HG02970 (cell line): Measurements from ENCODE around the gene LAMB3.
"Not testable (repeated sequence)": the region's sequence is repeated elsewhere in the genome, so short reads cannot be mapped to it uniquely, and the experiment has no call there.

Source experiments
- ATAC-seq: cut with Tn5 transposase; IDR thresholded peaks from one replicate; pipeline ENCODE4 v1.9.1; 2021; ENCODE audit warnings: mild to moderate bottlenecking, moderate library complexity, moderate number of reproducible peaks; ENCODE audit not compliant: unreplicated experiment, low FRiP score

Gene LAMB3

GRCh38 chr1:209652121-209652735 is at the start of gene LAMB3:
TSS of gene LAMB3 (minus strand) at chr1:209652425. CDS start at chr1:209650944, 1,481 bp downstream.
- no peak for ATAC-seq

DNA sequence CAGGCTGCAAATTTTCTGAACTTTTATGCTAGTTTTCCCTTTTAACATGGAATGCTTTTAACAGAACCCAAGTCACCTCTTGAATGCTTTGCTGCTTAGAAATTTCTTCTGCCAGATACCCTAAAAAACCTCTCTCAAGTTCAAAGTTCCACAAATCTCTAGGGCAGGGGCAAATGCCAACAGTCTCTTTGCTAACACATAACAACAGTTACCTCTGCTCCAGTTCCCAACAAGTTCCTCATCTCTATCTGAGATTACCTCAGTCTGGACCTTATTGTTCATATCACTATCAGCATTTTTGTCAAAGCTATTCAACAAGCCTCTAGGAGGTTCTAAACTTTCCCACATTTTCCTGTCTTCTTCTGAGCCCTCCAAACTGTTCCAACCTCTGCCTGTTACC is 48.5 kb upstream of the LAMB3 start:
- ATAC-seq, result not testable (repeated sequence)

DNA sequence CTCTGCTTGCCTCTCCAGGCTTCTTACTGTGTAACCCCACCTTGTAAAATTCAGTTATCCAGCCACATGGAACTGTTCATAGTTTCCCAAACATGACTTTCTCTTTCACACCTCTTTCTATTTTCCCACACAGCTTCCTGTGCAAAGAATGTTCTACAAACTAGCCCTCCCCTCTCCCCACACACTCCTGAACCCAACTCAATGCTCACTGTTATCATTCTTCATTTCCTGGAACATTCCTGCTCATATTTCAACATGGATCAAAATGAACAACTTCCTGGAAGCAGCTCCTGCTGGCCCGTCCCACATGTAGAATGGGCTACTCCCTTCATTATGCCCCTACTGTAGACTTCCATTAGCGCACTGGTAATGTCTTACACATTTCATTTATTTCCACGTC is 44.9 kb upstream of the LAMB3 start:
- no peak for ATAC-seq

GRCh38 chr1:209696673-209697072 is 44.4 kb upstream of the LAMB3 start:
- no peak for ATAC-seq

DNA sequence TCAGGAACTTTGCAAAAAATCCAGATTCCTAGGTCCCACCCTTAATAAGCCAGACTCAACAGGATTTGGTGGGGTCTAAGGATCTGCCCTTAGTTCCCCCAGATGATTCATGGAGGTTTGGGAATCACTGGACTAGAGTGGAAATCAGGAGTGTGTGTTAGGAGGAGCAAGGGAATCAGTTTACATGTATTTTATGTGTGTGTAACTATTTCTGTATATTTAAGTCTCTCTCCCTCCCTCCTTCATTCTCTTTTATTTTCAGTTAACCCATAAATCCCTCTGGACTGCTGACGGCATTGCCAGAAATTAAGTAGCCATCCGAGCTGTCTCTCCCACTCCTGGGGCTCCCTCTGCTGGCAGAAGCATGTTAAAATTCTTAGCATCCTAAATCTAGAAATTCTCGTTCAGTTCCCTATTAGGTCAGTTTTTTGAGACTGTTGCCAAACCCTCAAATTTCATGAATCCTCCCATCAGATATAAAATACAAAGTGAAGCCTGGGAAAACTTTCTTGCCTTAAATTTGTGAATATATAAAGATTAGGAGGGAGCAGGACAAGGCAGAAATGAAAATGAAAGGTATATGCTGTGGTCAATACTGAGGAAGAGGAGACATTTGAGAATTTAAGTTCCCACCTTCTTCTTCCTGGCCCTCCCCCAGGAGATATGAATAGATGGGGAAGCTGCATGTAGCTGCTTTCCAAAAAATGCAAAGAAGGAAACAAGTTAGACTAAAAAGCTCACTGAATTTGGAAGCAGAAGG is 40.7 kb upstream of the LAMB3 start:
- no peak for ATAC-seq

GRCh38 chr1:209692296-209692695 is 40.1 kb upstream of the LAMB3 start:
- no peak for ATAC-seq

GRCh38 chr1:209691237-209691636 is 39.0 kb upstream of the LAMB3 start:
- no peak for ATAC-seq

- no peak for ATAC-seq
These were observed 37.3 kb upstream of the LAMB3 start for GRCh38 chr1:209689477-209689876.

GRCh38 chr1:209688746-209689234 is 36.6 kb upstream of the LAMB3 start:
- ATAC-seq, result no peak

- ATAC-seq, result no peak
These were observed 34.1 kb upstream of the LAMB3 start for GRCh38 chr1:209686322-209686721.

DNA sequence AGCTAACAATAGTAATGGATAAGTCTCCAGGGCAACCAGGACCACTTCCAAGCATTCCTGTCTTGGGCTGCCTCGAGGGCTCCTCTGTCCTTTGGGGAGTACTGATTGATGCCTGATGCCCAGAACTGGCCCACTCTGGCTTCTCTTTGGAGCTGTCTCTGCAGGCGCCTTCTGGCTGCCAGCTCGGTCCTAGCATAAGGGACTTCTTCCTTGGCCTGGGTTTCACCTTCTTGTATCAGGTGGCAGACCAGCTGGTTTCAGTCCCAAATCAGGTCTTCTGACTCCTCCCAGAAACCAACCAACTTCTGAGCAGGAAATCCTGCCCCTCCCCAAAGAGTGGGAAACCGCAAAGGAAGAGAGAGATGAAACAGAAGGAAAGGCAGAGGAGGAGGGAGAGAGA is 33.6 kb upstream of the LAMB3 start:
- ATAC-seq, result no peak

DNA sequence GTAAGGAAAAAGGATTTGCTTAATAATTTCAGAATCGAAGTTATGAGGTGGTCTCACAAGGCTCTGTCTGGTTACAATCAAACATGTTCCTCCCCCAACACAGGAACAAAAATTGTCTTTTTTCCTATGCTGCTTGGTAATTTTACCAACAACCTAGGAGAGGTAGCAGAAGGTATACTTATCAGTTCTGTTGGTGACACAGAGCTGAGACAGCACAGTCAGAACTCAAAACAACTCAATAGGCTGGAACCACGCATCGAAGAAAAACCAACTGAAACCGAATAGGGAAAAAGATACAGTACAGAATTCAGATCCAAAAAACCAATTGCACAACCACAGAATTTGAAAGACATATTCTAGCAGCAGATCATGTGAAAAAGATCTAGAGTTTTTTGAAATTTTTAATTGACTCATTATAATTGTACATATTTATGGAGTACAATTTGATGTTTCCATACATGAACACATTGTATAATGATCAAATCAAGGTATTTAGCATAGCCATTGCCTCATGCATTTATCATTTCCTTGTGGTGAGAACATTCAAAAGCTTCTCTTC is 26.8 kb upstream of the LAMB3 start:
- ATAC-seq, result no peak

DNA sequence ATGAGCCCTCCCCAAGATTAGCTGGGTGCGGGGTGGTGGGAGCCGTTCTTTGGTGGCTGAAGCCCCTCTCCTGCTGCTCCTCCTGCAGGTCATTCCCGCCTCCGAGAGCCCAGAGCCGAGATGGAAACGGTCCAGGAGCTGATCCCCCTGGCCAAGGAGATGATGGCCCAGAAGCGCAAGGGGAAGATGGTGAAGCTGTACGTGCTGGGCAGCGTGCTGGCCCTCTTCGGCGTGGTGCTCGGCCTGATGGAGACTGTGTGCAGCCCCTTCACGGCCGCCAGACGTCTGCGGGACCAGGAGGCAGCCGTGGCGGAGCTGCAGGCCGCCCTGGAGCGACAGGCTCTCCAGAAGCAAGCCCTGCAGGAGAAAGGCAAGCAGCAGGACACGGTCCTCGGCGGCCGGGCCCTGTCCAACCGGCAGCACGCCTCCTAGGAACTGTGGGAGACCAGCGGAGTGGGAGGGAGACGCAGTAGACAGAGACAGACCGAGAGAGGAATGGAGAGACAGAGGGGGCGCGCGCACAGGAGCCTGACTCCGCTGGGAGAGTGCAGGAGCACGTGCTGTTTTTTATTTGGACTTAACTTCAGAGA is 23.4 kb upstream of the LAMB3 start:
- no peak for ATAC-seq

- no peak for ATAC-seq
These were observed 22.8 kb upstream of the LAMB3 start, which contains the start of gene G0S2 for GRCh38 chr1:209674957-209675564. TSS of gene G0S2 (plus strand) at chr1:209675412. CDS start at chr1:209675685, 273 bp downstream.

DNA sequence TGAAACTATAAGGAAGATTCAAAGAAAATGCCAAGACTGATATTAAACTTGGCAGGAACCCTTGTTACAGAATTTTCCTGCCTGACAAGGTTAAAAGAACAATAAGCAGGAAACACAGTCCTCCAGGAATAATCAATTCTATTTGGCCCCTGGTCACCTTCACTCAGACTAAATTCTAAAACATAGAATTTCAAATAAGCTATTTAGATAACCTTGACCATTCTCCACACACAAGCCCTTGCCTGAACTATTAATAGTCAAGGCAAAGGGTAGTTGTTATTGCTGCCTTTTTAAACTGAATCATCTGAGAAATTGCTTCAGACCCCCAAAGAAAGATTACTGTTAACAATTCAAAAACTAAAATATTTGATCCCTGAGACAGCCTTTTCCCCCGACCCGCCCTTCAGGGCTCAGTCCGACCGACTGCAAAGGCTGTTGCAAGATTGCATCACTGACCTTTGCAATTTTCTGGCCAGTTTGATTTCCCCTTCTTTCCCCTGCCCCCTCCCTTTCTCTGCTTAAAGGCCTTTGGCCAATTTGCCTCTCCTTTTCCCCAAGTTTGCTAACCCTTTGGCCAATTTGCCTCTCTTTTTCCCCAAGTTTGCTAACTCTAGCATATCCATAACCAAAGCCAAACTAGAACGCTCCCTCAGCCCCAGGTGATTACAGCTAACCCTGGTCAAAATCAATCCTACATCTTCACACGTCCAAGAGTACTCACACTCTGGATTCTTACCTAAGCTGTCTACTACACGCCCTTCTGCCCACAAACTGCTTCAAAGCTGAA is 21.6 kb upstream of the LAMB3 start:
- ATAC-seq, result no peak

DNA sequence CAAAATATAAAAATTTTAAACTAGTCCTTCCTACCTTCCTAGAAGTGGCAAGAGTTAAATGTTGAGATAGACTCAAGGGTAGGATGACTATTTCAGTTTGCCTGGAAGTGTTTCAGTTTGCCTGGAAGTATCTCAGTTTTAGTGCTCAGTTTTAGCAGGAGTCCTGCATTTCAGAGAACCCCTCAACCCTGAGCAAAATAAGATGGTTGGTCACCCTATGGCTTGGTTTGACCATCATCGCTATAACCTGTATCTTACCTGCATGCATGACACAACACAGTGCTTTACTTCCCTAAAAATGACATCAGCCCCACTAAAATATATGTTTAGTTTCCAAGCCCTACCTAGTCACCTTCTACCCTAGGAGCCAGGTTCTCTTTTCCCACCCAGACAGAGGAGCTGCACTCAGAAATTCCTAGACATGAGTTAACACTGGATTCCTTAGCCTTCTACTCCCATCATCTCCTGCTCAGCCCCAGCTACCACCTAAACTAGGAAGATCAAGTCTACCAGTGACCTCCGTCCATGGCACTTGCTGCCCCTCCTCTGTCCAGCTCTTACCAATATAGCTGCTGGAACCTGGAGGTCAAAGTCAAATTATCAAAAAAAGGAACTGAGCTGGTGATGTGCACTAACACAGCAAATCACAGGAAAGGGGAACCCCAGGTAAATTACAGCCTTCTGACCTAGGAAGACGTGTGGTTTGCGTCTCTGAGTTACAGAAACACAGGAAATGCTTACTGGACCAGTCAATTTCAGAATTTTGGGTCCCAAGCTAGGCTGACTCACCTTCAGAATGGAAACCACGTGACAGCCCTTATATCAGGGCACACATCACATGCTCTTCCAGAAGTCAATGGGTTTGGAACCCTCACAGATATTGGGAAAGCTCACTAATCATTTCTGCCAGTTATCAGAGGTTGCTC is 20.7 kb upstream of the LAMB3 start:
- peak; percentile 92 for ATAC-seq

DNA sequence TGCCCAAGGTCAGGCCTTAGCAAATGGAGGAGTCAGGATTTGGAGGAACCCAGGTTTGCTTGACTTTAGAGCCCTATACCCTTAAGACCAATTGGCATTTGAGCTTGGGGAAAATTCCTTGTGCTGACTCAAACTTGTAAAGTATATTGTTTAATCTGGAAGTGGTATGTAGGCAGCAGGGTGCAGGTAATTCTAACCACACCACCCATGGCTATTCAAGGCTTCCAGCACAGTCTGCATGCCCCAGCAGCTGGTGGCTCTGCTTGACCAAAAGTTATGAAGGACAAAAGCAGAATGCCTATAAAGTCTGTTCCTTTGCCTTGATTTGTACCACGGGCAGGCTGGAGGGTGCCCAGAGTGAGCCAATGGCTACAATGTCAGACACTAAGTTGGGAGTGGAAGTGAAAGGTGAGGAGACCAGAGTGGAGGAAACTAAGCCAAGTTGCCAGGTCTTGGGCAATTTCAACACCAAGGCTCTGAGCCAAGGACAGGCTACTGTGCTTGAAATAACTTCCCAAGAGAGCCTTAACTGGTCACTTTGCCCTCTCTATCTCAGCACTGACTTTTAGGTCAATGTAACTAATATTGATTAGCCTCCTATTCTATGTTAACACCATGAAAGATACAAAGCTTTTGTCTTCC is 18.3 kb upstream of the LAMB3 start:
- ATAC-seq, result no peak

GRCh38 chr1:209667708-209668107 is 15.5 kb upstream of the LAMB3 start:
- ATAC-seq, result no peak
